Mesodermal cell (in vitro differentiated cells): Measurements from ENCODE around the gene USP28.

Experiments
- H3K27ac ChIP-seq: 2 replicates; pipeline ENCODE4 v1.7.0; 2013; ENCODE audit warnings: mild to moderate bottlenecking, low read depth, low read length, moderate library complexity; ENCODE audit not compliant: severe bottlenecking
- H3K36me3 ChIP-seq: 2 replicates; pipeline ENCODE4 v1.7.1; 2013; ENCODE audit warnings: mild to moderate bottlenecking, low read length, moderate library complexity; ENCODE audit not compliant: control insufficient read depth, insufficient read depth
- H3K4me1 ChIP-seq: one replicate; pipeline ENCODE4 v1.7.1; 2013; ENCODE audit warnings: mild to moderate bottlenecking, low read length; ENCODE audit not compliant: insufficient read depth, control insufficient read depth, poor library complexity, severe bottlenecking
- H3K4me3 ChIP-seq: 2 replicates; pipeline ENCODE4 v1.7.0; 2013; ENCODE audit warnings: low read length, control low read depth, mild to moderate bottlenecking; ENCODE audit not compliant: insufficient read depth, poor library complexity, severe bottlenecking; ENCODE audit errors: extremely low read depth
- H3K9me3 ChIP-seq: 2 replicates; pipeline ENCODE4 v1.7.1; 2013; ENCODE audit warnings: mild to moderate bottlenecking, low read length, moderate library complexity; ENCODE audit not compliant: control insufficient read depth
- WGBS, 2 experiments: methylation state at CpG; one replicate each; pipeline ENCODE4 v1.1.5; 2013; ENCODE audit warnings: missing lambda C conversion rate in 2 of 2; ENCODE audit not compliant: insufficient coverage in 2 of 2; 5-methylcytosine and 5-hydroxymethylcytosine counted together

USP28 gene

GRCh38 chr11:113835306-113835705, 40.1 kb downstream of the USP28 start:
- H3K36me3 ChIP-seq, result peaks cover 38% of the 10 kb centered on the region
- WGBS, 2 experiments, result 86 to 89% methylated on average over 4 of the region's 4 CpGs
- H3K27ac ChIP-seq, result no peak overlapping the region
- H3K9me3 ChIP-seq, result no peaks in the 10 kb centered on the region
- H3K4me1 ChIP-seq, result no peaks in the 10 kb centered on the region
- H3K4me3 ChIP-seq, result no peak overlapping the region

GRCh38 chr11:113833151-113833550, 42.2 kb downstream of the USP28 start:
- peaks cover 33% of the 10 kb centered on the region for H3K36me3 ChIP-seq
- 87 to 92% methylated on average over 7 to 8 of the region's 8 CpGs for WGBS, 2 experiments
- no peak overlapping the region for H3K27ac ChIP-seq

GRCh38 chr11:113831314-113831713, 44.1 kb downstream of the USP28 start:
- Histone ChIP-seq H3K27ac (no peak overlapping the region), H3K36me3 (peaks cover 35% of the 10 kb centered on the region)

More at GRCh38 chr11:113833151-113833550, 42.2 kb downstream of the USP28 start:
- Histone ChIP-seq H3K4me1 (no peaks in the 10 kb centered on the region), H3K9me3 (no peaks in the 10 kb centered on the region), H3K4me3 (no peak overlapping the region)

GRCh38 chr11:113829751-113830150, 45.6 kb downstream of the USP28 start:
- Histone ChIP-seq H3K4me3 (no peak overlapping the region), H3K27ac (no peak overlapping the region), H3K4me1 (no peaks in the 10 kb centered on the region), H3K9me3 (no peaks in the 10 kb centered on the region), H3K36me3 (peaks cover 45% of the 10 kb centered on the region)
- WGBS, 2 experiments, result no CpG with 5 or more reads among the region's 2 CpGs

More at GRCh38 chr11:113831314-113831713, 44.1 kb downstream of the USP28 start:
- 92 to 98% methylated on average over 2 to 4 of the region's 4 CpGs for WGBS, 2 experiments
- Histone ChIP-seq H3K4me1 (no peaks in the 10 kb centered on the region), H3K4me3 (no peak overlapping the region), H3K9me3 (no peaks in the 10 kb centered on the region)

- H3K36me3 ChIP-seq, result peaks cover 52% of the 10 kb centered on the region
- no peaks in the 10 kb centered on the region for H3K9me3 ChIP-seq
- 100% methylated on average over 1 of the region's 1 CpG for WGBS, 2 experiments
- no peak overlapping the region for H3K4me3 ChIP-seq
- no peaks in the 10 kb centered on the region for H3K4me1 ChIP-seq
- H3K27ac ChIP-seq, result no peak overlapping the region
These were observed 47.2 kb downstream of the USP28 start for GRCh38 chr11:113828191-113828590.

GRCh38 chr11:113827477-113827876, 47.9 kb downstream of the USP28 start:
- H3K36me3 ChIP-seq, result peaks cover 52% of the 10 kb centered on the region
- H3K27ac ChIP-seq, result no peak overlapping the region
- no peak overlapping the region for H3K4me3 ChIP-seq
- WGBS, 2 experiments, result no CpG with 5 or more reads among the region's 3 CpGs
- H3K4me1 ChIP-seq, result no peaks in the 10 kb centered on the region
- H3K9me3 ChIP-seq, result no peaks in the 10 kb centered on the region

GRCh38 chr11:113818426-113818825, 56.9 kb downstream of the USP28 start:
- Histone ChIP-seq H3K36me3 (peaks cover 44% of the 10 kb centered on the region), H3K27ac (no peak overlapping the region), H3K4me3 (no peak overlapping the region), H3K4me1 (no peaks in the 10 kb centered on the region), H3K9me3 (no peaks in the 10 kb centered on the region)
- 94 to 97% methylated on average over 3 of the region's 3 CpGs for WGBS, 2 experiments

- Histone ChIP-seq H3K9me3 (no peaks in the 10 kb centered on the region), H3K36me3 (peaks cover 43% of the 10 kb centered on the region), H3K4me1 (no peaks in the 10 kb centered on the region), H3K27ac (no peak overlapping the region), H3K4me3 (no peak overlapping the region)
- 88% methylated on average over 3 of the region's 6 CpGs; no CpG with 5 or more reads in 1 of the 2 experiments for WGBS, 2 experiments
These were observed 57.7 kb downstream of the USP28 start for GRCh38 chr11:113817626-113818025.

GRCh38 chr11:113817162-113817561, 58.2 kb downstream of the USP28 start:
- H3K4me1 ChIP-seq, result no peaks in the 10 kb centered on the region
- no CpG with 5 or more reads among the region's 1 CpG for whole genome bisulfite sequencing, 2 experiments
- no peaks in the 10 kb centered on the region for H3K9me3 ChIP-seq
- H3K27ac ChIP-seq, result no peak overlapping the region
- H3K36me3 ChIP-seq, result peaks cover 45% of the 10 kb centered on the region
- H3K4me3 ChIP-seq, result no peak overlapping the region

GRCh38 chr11:113814181-113814580, 61.2 kb downstream of the USP28 start:
- H3K36me3 ChIP-seq, result peaks cover 35% of the 10 kb centered on the region
- H3K4me3 ChIP-seq, result no peak overlapping the region
- no peak overlapping the region for H3K27ac ChIP-seq
- H3K4me1 ChIP-seq, result no peaks in the 10 kb centered on the region
- H3K9me3 ChIP-seq, result no peaks in the 10 kb centered on the region

- Histone ChIP-seq H3K4me3 (no peak overlapping the region), H3K27ac (no peak overlapping the region), H3K4me1 (no peaks in the 10 kb centered on the region), H3K9me3 (no peaks in the 10 kb centered on the region), H3K36me3 (peaks cover 40% of the 10 kb centered on the region)
- WGBS, 2 experiments, result no CpG with 5 or more reads among the region's 2 CpGs
These were observed 66.4 kb downstream of the USP28 start for GRCh38 chr11:113808931-113809330.
